OCI-LY3 (cell line): ENCODE results near the gene SAMD4A.

ENCODE experiments used
- H2AFZ ChIP-seq: fragments of 200-600, 300-600 bp; shearing (Covaris generic); 2 replicates; pipeline ENCODE4 v1.6.0; 2014; ENCODE audit warnings: antibody characterized with exemption, low read depth, low read length
- H3K27ac ChIP-seq: fragments of 200-600, 300-600 bp; sonication (generic); 2 replicates; pipeline ENCODE4 v1.5.1; 2014; ENCODE audit warnings: mild to moderate bottlenecking, low read length, moderate library complexity, mixed read lengths
- H3K27me3 ChIP-seq: fragments of 200-600, 300-600 bp; sonication (generic); 2 replicates; pipeline ENCODE4 v1.6.1; 2014; ENCODE audit warnings: low read depth, low read length, mixed read lengths
- H3K36me3 ChIP-seq: fragments of 200-600, 300-600 bp; sonication (generic); replicated peaks from 2 replicates; pipeline ENCODE3; 2014; ENCODE audit warnings: low read depth, low read length, mixed read lengths
- H3K4me1 ChIP-seq: fragments of 300-600, 200-600 bp; sonication (generic); 2 replicates; pipeline ENCODE4 v1.6.1; 2014; ENCODE audit warnings: low read length, mixed read lengths
- H3K4me2 ChIP-seq: fragments of 200-600, 300-600 bp; sonication (generic); 2 replicates; pipeline ENCODE4 v1.6.1; 2014; ENCODE audit warnings: low read length, mixed read lengths
- H3K4me3 ChIP-seq: fragments of 300-600, 200-600 bp; sonication (generic); 2 replicates; pipeline ENCODE4 v1.5.1; 2014; ENCODE audit warnings: antibody characterized with exemption, mild to moderate bottlenecking, low read length, moderate library complexity
- H3K79me2 ChIP-seq: fragments of 300-600, 200-600 bp; shearing (Covaris generic); 2 replicates; pipeline ENCODE4 v1.6.1; 2014; ENCODE audit warnings: mild to moderate bottlenecking, low read length, mixed read lengths
- H3K9ac ChIP-seq: fragments of 300-600, 200-600 bp; shearing (Covaris generic); 2 replicates; pipeline ENCODE4 v1.6.0; 2014; ENCODE audit warnings: mild to moderate bottlenecking, low read length, moderate library complexity
- H3K9me3 ChIP-seq: fragments of 200-600, 300-600 bp; shearing (Covaris generic); 2 replicates; pipeline ENCODE4 v1.6.1; 2014; ENCODE audit warnings: low read length, mixed read lengths; ENCODE audit not compliant: insufficient read depth
- H4K20me1 ChIP-seq: fragments of 200-600, 300-600 bp; sonication (generic); 2 replicates; pipeline ENCODE4 v1.6.1; 2016; ENCODE audit warnings: low read length, mixed read lengths; ENCODE audit not compliant: insufficient read depth
- EZH2phosphoT487 ChIP-seq: fragments of 200-600 bp; shearing (Covaris generic); IDR thresholded peaks from 2 replicates; pipeline ENCODE4 v1.6.1; 2018; ENCODE audit warnings: antibody characterized with exemption, mixed run types, low read depth
- TF ChIP-seq, protein P1 (sequence below): fragments of 200-600, 300-600 bp; sonication (generic); IDR thresholded peaks from 2 replicates; pipeline ENCODE4 v1.5.1; 2014; ENCODE audit warnings: antibody characterized with exemption, low read length, low read depth

The SAMD4A gene

DNA sequence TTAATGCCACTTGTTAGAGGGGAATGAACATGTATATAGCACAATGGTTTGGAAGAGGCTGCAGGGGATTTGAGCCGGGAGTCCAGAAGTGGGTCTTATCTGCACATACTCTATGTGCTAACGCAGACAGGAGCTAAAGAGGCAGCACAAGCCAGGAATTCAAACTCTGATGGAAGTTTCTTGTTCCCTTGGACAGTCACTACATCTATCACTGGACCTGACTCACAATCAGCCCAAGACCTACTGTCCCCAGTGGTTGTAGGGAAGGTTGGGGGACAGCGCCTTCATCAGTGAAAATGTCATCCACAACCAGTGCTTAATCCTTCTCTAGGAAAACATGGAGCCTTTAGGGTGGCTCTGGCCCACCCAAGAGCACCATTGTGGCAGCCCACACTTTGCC is 227.9 kb downstream of the SAMD4A start:
- TF ChIP-seq, protein P1, sequence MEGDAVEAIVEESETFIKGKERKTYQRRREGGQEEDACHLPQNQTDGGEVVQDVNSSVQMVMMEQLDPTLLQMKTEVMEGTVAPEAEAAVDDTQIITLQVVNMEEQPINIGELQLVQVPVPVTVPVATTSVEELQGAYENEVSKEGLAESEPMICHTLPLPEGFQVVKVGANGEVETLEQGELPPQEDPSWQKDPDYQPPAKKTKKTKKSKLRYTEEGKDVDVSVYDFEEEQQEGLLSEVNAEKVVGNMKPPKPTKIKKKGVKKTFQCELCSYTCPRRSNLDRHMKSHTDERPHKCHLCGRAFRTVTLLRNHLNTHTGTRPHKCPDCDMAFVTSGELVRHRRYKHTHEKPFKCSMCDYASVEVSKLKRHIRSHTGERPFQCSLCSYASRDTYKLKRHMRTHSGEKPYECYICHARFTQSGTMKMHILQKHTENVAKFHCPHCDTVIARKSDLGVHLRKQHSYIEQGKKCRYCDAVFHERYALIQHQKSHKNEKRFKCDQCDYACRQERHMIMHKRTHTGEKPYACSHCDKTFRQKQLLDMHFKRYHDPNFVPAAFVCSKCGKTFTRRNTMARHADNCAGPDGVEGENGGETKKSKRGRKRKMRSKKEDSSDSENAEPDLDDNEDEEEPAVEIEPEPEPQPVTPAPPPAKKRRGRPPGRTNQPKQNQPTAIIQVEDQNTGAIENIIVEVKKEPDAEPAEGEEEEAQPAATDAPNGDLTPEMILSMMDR = no peak
- no peak for TF ChIP-seq EZH2phosphoT487
- H3K27ac ChIP-seq = no peak overlapping the region
- H3K4me1 ChIP-seq = no peaks in the 10 kb centered on the region
- no peaks in the 10 kb centered on the region for H3K79me2 ChIP-seq
- no peak overlapping the region for H2AFZ ChIP-seq
- H3K4me3 ChIP-seq = no peak overlapping the region
- peaks cover 50% of the 10 kb centered on the region for H3K27me3 ChIP-seq
- H3K9ac ChIP-seq = no peak overlapping the region
- H3K36me3 ChIP-seq = no peaks in the 10 kb centered on the region
- no peaks in the 10 kb centered on the region for H4K20me1 ChIP-seq
- H3K4me2 ChIP-seq = no peak overlapping the region
- no peaks in the 10 kb centered on the region for H3K9me3 ChIP-seq

DNA sequence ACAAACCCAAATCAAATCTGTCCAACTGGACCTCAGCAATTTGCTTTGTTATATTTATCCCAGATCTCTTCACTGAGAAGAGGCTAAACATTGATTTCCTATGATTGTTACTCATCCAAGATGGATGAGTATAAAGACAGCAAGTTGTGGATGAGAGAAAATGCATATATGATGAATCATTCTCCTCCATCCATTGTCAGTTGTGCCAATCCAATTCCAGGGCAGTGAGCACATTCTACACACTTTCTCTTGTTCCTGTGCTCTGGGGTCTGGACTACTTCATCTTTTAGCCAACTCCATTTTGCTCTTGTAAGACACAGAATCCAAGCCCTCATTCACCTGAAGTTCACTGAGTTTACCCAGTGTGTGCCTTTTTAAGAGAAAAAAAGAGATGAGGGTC is 230.0 kb downstream of the SAMD4A start:
- Histone ChIP-seq H3K4me3 (no peak overlapping the region), H2AFZ (no peak overlapping the region), H3K27ac (no peak overlapping the region), H3K4me2 (no peak overlapping the region), H3K79me2 (no peaks in the 10 kb centered on the region), H3K4me1 (no peaks in the 10 kb centered on the region), H3K27me3 (peaks cover 64% of the 10 kb centered on the region), H3K9me3 (no peaks in the 10 kb centered on the region), H3K9ac (no peak overlapping the region), H3K36me3 (no peaks in the 10 kb centered on the region), H4K20me1 (no peaks in the 10 kb centered on the region)
- TF ChIP-seq EZH2phosphoT487 = no peak
- TF ChIP-seq, protein P1 = no peak

DNA sequence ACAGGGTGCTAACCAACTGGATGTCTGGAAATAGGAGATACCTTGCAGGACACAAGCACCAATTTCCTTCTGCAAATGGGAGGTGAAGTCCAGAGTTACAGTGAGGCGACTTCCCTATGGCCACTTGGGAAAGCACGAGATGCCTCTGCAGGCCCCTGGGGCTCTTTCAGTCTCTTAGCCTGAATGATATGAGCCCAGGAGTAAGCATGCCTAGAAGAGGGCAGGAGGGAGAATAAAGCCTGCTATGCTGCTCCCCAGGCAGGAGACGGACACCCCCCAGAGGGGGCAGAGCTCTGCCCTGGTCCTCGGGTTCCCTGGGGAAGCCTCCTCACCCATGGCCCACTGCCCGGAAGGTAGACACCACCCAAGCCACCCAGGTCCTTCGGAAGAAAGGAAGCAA is 230.6 kb downstream of the SAMD4A start:
- H3K36me3 ChIP-seq = no peaks in the 10 kb centered on the region
- H4K20me1 ChIP-seq = no peaks in the 10 kb centered on the region
- H2AFZ ChIP-seq = no peak overlapping the region
- no peaks in the 10 kb centered on the region for H3K4me1 ChIP-seq
- no peak overlapping the region for H3K4me2 ChIP-seq
- H3K27me3 ChIP-seq = peaks cover 70% of the 10 kb centered on the region
- H3K9me3 ChIP-seq = no peaks in the 10 kb centered on the region
- H3K27ac ChIP-seq = no peak overlapping the region
- H3K79me2 ChIP-seq = no peaks in the 10 kb centered on the region
- H3K4me3 ChIP-seq = no peak overlapping the region
- TF ChIP-seq, protein P1 = no peak
- no peak for TF ChIP-seq EZH2phosphoT487
- H3K9ac ChIP-seq = no peak overlapping the region

DNA sequence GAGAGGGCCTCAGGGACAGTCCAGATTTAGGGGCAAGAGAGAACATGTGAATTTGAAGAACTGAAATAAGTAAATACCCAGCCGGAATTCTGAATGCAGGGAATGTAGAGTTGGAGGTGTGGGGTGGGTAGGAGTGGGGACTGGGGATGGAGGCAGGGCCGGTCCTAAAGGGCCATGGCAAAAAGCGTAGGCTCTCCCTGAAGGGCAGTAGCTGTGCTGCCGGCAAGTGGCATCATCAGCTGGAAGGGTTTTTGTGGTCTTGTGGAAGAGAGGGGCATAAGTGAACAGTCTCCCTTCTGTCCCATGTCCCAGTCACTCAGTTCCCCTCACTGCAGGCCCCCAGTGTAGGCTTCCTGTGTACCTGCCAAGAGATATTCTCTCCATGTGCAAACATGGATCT is 231.1 kb downstream of the SAMD4A start:
- H3K4me3 ChIP-seq = no peak overlapping the region
- H3K4me1 ChIP-seq = no peaks in the 10 kb centered on the region
- H3K9ac ChIP-seq = no peak overlapping the region
- no peaks in the 10 kb centered on the region for H3K79me2 ChIP-seq
- no peaks in the 10 kb centered on the region for H3K36me3 ChIP-seq
- TF ChIP-seq, protein P1 = no peak
- no peak for TF ChIP-seq EZH2phosphoT487
- H2AFZ ChIP-seq = no peak overlapping the region
- H3K27me3 ChIP-seq = peaks cover 72% of the 10 kb centered on the region
- H3K4me2 ChIP-seq = no peak overlapping the region
- H3K27ac ChIP-seq = no peak overlapping the region
- no peaks in the 10 kb centered on the region for H3K9me3 ChIP-seq
- no peaks in the 10 kb centered on the region for H4K20me1 ChIP-seq
